Measurements from ENCODE around the gene ALOXE3. TPM values are rescaled to one million over a fixed set of nuclear protein-coding genes. Genes with fewer than 3 reads are reported as not detected.

ALOXE3 gene
- total RNA-seq, 6 donors from 2014 or later, result not detected

DNA sequence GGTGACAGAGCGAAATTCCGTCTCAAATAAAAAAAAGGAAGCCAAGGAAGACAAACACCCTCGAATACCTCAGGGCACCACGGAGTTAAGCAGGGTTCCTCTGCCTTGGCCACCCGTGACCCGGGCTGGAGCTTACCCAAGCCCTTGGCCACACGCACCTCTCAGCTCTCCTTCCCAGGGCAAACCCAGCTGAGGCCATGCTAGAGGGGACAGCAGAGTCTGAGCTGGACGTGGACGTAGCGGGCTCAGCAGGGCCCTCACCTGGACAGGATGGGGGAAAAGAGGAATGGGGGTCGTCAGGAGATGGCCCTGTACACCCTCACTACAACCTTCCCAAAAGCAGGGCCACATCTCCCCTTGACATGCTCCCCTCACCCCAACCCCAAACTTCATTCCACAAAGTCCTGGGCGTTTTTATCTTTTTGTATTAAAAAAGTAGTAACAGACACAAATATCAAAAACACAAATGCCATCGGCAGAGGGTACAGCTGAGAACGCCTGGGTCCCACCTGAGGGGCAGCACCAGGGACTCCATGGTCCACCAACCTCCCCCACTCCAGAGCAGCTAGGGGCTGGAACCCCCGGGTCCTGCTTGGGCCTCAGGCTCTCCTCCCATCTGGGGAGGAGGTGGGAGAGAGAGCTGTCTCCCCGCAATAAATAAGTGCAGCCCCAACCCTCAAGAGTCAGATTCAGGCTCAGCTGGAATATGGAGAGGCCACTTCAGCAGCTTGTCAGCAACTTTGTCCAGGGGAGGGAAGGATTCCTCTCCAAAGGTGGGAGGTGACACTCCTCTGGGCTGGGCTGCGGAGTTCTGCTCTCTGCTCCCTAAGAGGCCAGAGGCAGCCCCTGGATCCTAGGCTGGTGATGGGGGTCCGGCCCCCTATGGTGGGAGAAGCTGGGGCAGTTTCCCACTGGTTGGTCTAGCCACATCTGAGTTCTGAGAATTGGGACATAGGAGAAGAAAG is 22.0 kb upstream of the ALOXE3 start:
- ATAC-seq (ENCODE audit: low FRiP score in 2 of 2) (no peak), DNase-seq (peak in 1 of 2 donors; percentile 55)
- Histone ChIP-seq H3K27ac (peak overlapping the region; percentile 62 to 87 (median 76)), H3K4me1 (peaks cover 16 to 42% (median 27%) of the 10 kb centered on the region in 4 donors), H3K4me3 (no peak overlapping the region), H3K9me3 (no peaks in the 10 kb centered on the region), H3K27me3 (no peaks in the 10 kb centered on the region), H3K36me3 (peaks cover 47 to 62% (median 60%) of the 10 kb centered on the region in 4 donors)
- TF ChIP-seq EP300 (IDR thresholded peaks at IDR 0.05) (no peak), POLR2A (IDR thresholded peaks at IDR 0.05) (no peak), POLR2AphosphoS5 (IDR thresholded peaks at IDR 0.05) (no peak)
- TF ChIP-seq, protein P1, sequence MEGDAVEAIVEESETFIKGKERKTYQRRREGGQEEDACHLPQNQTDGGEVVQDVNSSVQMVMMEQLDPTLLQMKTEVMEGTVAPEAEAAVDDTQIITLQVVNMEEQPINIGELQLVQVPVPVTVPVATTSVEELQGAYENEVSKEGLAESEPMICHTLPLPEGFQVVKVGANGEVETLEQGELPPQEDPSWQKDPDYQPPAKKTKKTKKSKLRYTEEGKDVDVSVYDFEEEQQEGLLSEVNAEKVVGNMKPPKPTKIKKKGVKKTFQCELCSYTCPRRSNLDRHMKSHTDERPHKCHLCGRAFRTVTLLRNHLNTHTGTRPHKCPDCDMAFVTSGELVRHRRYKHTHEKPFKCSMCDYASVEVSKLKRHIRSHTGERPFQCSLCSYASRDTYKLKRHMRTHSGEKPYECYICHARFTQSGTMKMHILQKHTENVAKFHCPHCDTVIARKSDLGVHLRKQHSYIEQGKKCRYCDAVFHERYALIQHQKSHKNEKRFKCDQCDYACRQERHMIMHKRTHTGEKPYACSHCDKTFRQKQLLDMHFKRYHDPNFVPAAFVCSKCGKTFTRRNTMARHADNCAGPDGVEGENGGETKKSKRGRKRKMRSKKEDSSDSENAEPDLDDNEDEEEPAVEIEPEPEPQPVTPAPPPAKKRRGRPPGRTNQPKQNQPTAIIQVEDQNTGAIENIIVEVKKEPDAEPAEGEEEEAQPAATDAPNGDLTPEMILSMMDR (IDR thresholded peaks at IDR 0.05), result no peak
- 77 to 78% methylated on average over 15 to 17 of the region's 18 CpGs for WGBS, 2 donors

DNA sequence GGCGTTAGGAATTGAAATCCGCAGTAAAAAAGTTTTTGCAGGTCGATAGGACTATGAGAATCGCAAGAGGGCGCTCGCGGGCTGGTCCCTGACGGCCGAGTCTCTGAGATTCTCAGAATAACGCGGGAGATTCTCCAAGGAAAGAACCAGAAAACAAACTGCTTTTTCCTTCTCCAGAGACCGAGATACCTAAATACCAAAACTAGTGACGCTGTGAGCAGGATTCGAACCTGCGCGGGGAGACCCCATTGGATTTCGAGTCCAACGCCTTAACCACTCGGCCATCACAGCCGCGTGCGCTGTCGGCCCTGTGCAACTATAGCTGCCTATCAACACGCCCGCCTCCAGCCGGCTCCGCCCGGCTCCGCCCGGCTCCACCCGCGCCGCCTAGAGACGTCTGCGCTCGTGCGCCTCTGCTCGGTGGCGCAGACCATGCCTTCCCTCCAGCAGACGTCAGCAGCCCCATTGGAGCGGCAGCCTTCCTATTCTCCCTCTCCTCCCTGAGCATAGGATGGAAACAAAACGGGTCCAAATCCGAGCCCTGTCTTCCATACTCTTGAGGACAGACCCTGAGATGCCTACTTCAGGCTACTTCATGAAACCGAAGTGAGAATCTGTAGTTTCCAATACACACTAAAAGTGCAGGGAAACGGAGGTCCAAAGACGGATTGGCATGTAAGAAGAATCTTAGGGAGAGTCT is 20.5 kb upstream of the ALOXE3 start:
- Histone ChIP-seq H3K9me3 (no peaks in the 10 kb centered on the region), H3K4me3 (peak overlapping the region in 3 of 4 donors; percentile 16 to 34 (median 32)), H3K36me3 (peaks cover 33 to 46% (median 45%) of the 10 kb centered on the region in 4 donors), H3K27me3 (no peaks in the 10 kb centered on the region), H3K4me1 (peaks cover 16 to 42% (median 27%) of the 10 kb centered on the region in 4 donors), H3K27ac (peak overlapping the region; percentile 62 to 87 (median 76))
- TF ChIP-seq, protein P1 (IDR thresholded peaks at IDR 0.05), result peak; percentile 69 to 92 (median 88)
- TF ChIP-seq POLR2AphosphoS5 (IDR thresholded peaks at IDR 0.05), result peak; percentile 79
- TF ChIP-seq EP300 (IDR thresholded peaks at IDR 0.05), result peak in 1 of 4 donors; percentile 49
- peak in 3 of 4 donors; percentile 48 to 78 (median 70) for TF ChIP-seq POLR2A (IDR thresholded peaks at IDR 0.05)
- peak; percentile 91 to 99 for DNase-seq
- ATAC-seq (ENCODE audit: low FRiP score in 2 of 2), result peak; percentile 91 to 95
- 2 to 5% methylated on average over 19 to 46 of the region's 46 CpGs for WGBS, 2 donors

DNA sequence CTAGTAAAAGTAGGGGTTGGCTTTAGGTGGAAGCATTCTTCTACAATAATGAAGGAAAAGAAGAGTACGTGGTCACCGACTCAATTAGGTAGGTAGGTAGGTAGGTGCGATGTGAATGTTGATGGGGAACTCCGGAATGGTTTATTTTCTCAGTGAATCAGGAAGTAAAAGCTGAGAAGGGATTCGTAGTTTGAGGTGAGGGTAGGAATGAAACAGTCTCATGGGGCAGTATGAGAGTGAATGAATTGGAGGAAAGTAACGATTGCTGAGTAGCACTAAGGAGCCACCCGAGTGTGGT is 20.0 kb upstream of the ALOXE3 start:
- peak overlapping the region in 3 of 4 donors; percentile 16 to 34 (median 32) for H3K4me3 ChIP-seq
- TF ChIP-seq, protein P1 (IDR thresholded peaks at IDR 0.05), result no peak
- TF ChIP-seq POLR2A (IDR thresholded peaks at IDR 0.05) (no peak), EP300 (IDR thresholded peaks at IDR 0.05) (no peak), POLR2AphosphoS5 (IDR thresholded peaks at IDR 0.05) (no peak)
- ATAC-seq (ENCODE audit: low FRiP score in 2 of 2) (no peak), DNase-seq (no peak)
- H3K4me1 ChIP-seq, result peaks cover 16 to 40% (median 27%) of the 10 kb centered on the region in 4 donors
- H3K36me3 ChIP-seq, result peaks cover 28 to 41% (median 40%) of the 10 kb centered on the region in 4 donors
- no peaks in the 10 kb centered on the region for H3K9me3 ChIP-seq
- WGBS, 2 donors, result 2 to 3% methylated on average over 7 of the region's 7 CpGs
- H3K27me3 ChIP-seq, result no peaks in the 10 kb centered on the region
- H3K27ac ChIP-seq, result peak overlapping the region in 3 of 4 donors; percentile 60 to 87 (median 84)

DNA sequence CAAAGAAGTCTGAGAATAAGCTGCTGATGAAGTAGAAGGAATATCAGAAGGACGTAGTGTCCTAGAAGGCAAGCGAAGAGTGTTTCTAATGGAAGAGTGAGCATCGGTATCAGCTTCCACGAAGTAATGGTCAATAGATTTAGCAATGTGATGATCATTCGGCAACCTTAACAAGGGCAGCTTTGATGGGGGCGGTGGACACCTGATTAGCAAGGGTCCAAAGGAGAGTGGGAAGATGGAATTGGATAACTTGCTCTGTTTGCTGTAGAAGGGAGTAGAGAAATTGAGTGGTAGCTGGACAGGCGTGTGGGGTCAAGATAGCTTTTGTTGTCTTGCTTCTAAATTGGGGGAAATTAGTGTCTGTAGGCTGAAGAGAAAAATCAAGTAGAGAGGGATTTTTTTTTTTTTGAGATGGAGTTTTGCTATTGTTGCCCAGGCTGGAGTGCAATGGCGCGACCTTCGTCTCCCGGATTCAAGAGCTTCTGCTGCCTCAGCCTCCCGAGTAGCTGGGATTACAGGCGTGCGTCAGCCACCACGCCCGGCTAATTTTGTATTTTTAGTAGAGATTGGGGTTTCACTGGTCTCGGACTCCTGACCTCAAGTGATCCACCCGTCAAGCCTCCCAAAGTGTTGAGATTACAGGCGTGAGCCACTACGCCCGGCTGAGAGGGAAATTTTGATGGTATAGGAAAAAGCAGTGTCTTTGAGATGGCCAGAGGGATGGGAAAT is 19.5 kb upstream of the ALOXE3 start:
- Histone ChIP-seq H3K27ac (peak overlapping the region in 3 of 4 donors; percentile 60 to 87 (median 84)), H3K4me3 (peak overlapping the region in 3 of 4 donors; percentile 16 to 34 (median 32))
- no peak for DNase-seq

More for the DNA sequence above, 19.5 kb upstream of the ALOXE3 start:
- 30 to 38% methylated on average over 21 of the region's 21 CpGs for WGBS, 2 donors
- Histone ChIP-seq H3K36me3 (peaks cover 23 to 36% (median 35%) of the 10 kb centered on the region in 4 donors), H3K27me3 (no peaks in the 10 kb centered on the region), H3K9me3 (no peaks in the 10 kb centered on the region), H3K4me1 (peaks cover 16 to 35% (median 27%) of the 10 kb centered on the region in 4 donors)
- no peak for ATAC-seq (ENCODE audit: low FRiP score in 2 of 2)
- TF ChIP-seq, protein P1 (IDR thresholded peaks at IDR 0.05), result no peak
- no peak for TF ChIP-seq POLR2AphosphoS5 (IDR thresholded peaks at IDR 0.05)
- TF ChIP-seq EP300 (IDR thresholded peaks at IDR 0.05), result no peak
- TF ChIP-seq POLR2A (IDR thresholded peaks at IDR 0.05), result no peak

All from upper lobe of left lung (tissue), 6 donors.